OCI-LY7 (cell line): ENCODE results near the gene DNAH7. TPM values are rescaled to one million over a fixed set of nuclear protein-coding genes. Genes with fewer than 3 reads are reported as not detected.
"Not testable (repeated sequence)": the region's sequence is repeated elsewhere in the genome, so short reads cannot be mapped to it uniquely, and the experiment has no call there.

ENCODE experiments used
- BruUV-seq: library from RNA; stranded (reverse); fragments of 400-500 nt; replicated peaks from 2 replicates; lab custom pipeline; 2021; lab: Mats Ljungman, UMichigan
- CTCF ChIA-PET: fragments of 300-600 bp; sonication (Branson Sonifier 250); formaldehyde crosslinking; loops from one replicate; lab custom pipeline; 2022; ENCODE audit warnings: antibody characterized with exemption; ENCODE audit not compliant: unreplicated experiment; lab: Charles Lee
- POLR2A ChIA-PET: fragments of 300-600 bp; sonication (Branson Sonifier 250); formaldehyde crosslinking; loops from one replicate; lab custom pipeline; 2022; ENCODE audit warnings: antibody characterized with exemption; lab: Charles Lee
- DNase-seq: peaks from one replicate; pipeline ENCODE4 v3.0.0-alpha.2; 2015; ENCODE audit warnings: low spot score
- H2AFZ ChIP-seq: fragments of 200-600 bp; sonication (generic), shearing (Covaris generic); 2 replicates; pipeline ENCODE4 v1.6.1; 2014; ENCODE audit warnings: mild to moderate bottlenecking, antibody characterized with exemption, low read length, moderate library complexity
- H3K27ac ChIP-seq: fragments of 200-600 bp; sonication (generic); 2 replicates; pipeline ENCODE4 v1.5.1; 2014; ENCODE audit warnings: mixed run types, low read depth, mild to moderate bottlenecking, moderate library complexity, low read length, inconsistent platforms; ENCODE audit not compliant: poor library complexity, severe bottlenecking
- H3K36me3 ChIP-seq: fragments of 200-600 bp; sonication (generic); 2 replicates; pipeline ENCODE4 v1.6.1; 2014; ENCODE audit warnings: mild to moderate bottlenecking, antibody characterized with exemption, low read length, moderate library complexity, mixed read lengths; ENCODE audit not compliant: insufficient read depth
- H3K4me1 ChIP-seq: fragments of 200-600 bp; sonication (generic); 2 replicates; pipeline ENCODE4 v1.5.1; 2014; ENCODE audit warnings: mild to moderate bottlenecking, low read length; ENCODE audit not compliant: insufficient read depth, poor library complexity, severe bottlenecking
- H3K4me2 ChIP-seq: fragments of 200-600 bp; sonication (generic); 2 replicates; pipeline ENCODE4 v1.6.1; 2014; ENCODE audit warnings: mild to moderate bottlenecking, low read length
- H3K4me3 ChIP-seq: fragments of 200-600 bp; sonication (generic); 2 replicates; pipeline ENCODE4 v1.5.1; 2014; ENCODE audit warnings: mild to moderate bottlenecking, low read depth, low read length; ENCODE audit not compliant: poor library complexity, severe bottlenecking
- H3K79me2 ChIP-seq: fragments of 200-600 bp; sonication (generic); 2 replicates; pipeline ENCODE4 v1.6.1; 2016; ENCODE audit warnings: low read depth, mild to moderate bottlenecking, low read length, moderate library complexity, mixed read lengths; ENCODE audit not compliant: insufficient read depth
- H3K9me2 ChIP-seq: fragments of 200-600 bp; sonication (generic); 2 replicates; pipeline ENCODE4 v1.6.1; 2016; ENCODE audit warnings: mild to moderate bottlenecking, low read length, mixed read lengths; ENCODE audit not compliant: insufficient read depth
- H3K9me3 ChIP-seq: fragments of 200-600 bp; sonication (generic); 2 replicates; pipeline ENCODE4 v1.6.1; 2014; ENCODE audit warnings: mild to moderate bottlenecking, mixed run types, low read length, mixed read lengths
- H4K20me1 ChIP-seq: fragments of 200-600 bp; sonication (generic); 2 replicates; pipeline ENCODE4 v1.6.1; 2014; ENCODE audit warnings: mild to moderate bottlenecking, antibody characterized with exemption, low read length, moderate library complexity, mixed read lengths; ENCODE audit not compliant: insufficient read depth
- CTCF ChIP-seq: fragments of 200-600 bp; sonication (generic); conservative IDR thresholded peaks from 2 replicates; pipeline ENCODE4 v1.5.1; 2014; ENCODE audit warnings: mild to moderate bottlenecking, antibody characterized with exemption, low read length, moderate library complexity, mixed read lengths
- EZH2phosphoT487 ChIP-seq: fragments of 200-600 bp; sonication (generic); IDR thresholded peaks from 2 replicates; pipeline ENCODE4 v1.6.1; 2018; ENCODE audit warnings: low read depth, borderline replicate concordance, mild to moderate bottlenecking, mixed run types, antibody characterized with exemption, low read length, moderate library complexity, mixed read lengths
- intact Hi-C: fragments of 100-400 bp; cut with micrococcal nuclease; formaldehyde crosslinking; loops from one replicate; pipeline ENCODE4 v1.10.0; 2022; ENCODE audit not compliant: unreplicated experiment
- total RNA-seq, 2 experiments: library from RNA; depleted of rRNA in 1 of 2; stranded (reverse); fragments of >200 nt in 1 of 2; shearing (Covaris generic) in 1 of 2; gene quantifications; 2 replicates each; pipeline ENCODE4 v1.2.3, GENCODE V29; 2014 to 2022

DNAH7 gene
- total RNA-seq, 2 experiments from 2014 or later: not detected

- Histone ChIP-seq H3K27ac (no peak overlapping the region), H2AFZ (no peak overlapping the region), H3K9me2 (no peaks in the 10 kb centered on the region), H3K4me1 (no peaks in the 10 kb centered on the region), H3K4me2 (no peak overlapping the region), H4K20me1 (no peaks in the 10 kb centered on the region), H3K4me3 (no peak overlapping the region), H3K36me3 (no peaks in the 10 kb centered on the region), H3K79me2 (no peaks in the 10 kb centered on the region), H3K9me3 (no peaks in the 10 kb centered on the region)
- POLR2A ChIA-PET: no interaction called here
- TF ChIP-seq CTCF (no peak), EZH2phosphoT487 (no peak)
- CTCF ChIA-PET: no interaction called here
- BruUV-seq: no TSS peak
- intact Hi-C loops: no loop called here
- DNase-seq: no peak
Observed at GRCh38 chr2:195925120-195925519, 143.5 kb downstream of the DNAH7 start.

GRCh38 chr2:195923889-195924288, 144.7 kb downstream of the DNAH7 start:
- Histone ChIP-seq H3K79me2 (no peaks in the 10 kb centered on the region), H3K4me2 (no peak overlapping the region), H3K36me3 (no peaks in the 10 kb centered on the region), H2AFZ (no peak overlapping the region), H3K9me2 (no peaks in the 10 kb centered on the region), H3K9me3 (no peaks in the 10 kb centered on the region), H3K27ac (no peak overlapping the region), H3K4me3 (no peak overlapping the region), H4K20me1 (no peaks in the 10 kb centered on the region), H3K4me1 (no peaks in the 10 kb centered on the region)
- no peak for DNase-seq
- BruUV-seq: no TSS peak
- no peak for TF ChIP-seq CTCF
- no peak for TF ChIP-seq EZH2phosphoT487
- CTCF ChIA-PET: no interaction called here
- POLR2A ChIA-PET: no interaction called here
- intact Hi-C loops: no loop called here

- H4K20me1 ChIP-seq, H3K4me3 ChIP-seq, H3K9me2 ChIP-seq, DNase-seq, H3K79me2 ChIP-seq, intact Hi-C loops, H3K9me3 ChIP-seq, H3K4me2 ChIP-seq, H3K36me3 ChIP-seq, BruUV-seq, H3K27ac ChIP-seq, H3K4me1 ChIP-seq, CTCF ChIA-PET, H2AFZ ChIP-seq: not testable (repeated sequence)
- POLR2A ChIA-PET: interaction anchor here (0.7 kb wide), 3 partner anchors 120 to 1897 kb away, joined by 3 to 7 read pairs (median 3); no protein-coding TSS in a partner anchor
Observed at GRCh38 chr2:195917021-195917600, 151.5 kb downstream of the DNAH7 start.
